CD4-positive, alpha-beta T cell treated with Interleukin-6 for 4 hours (primary cell): ENCODE measurements around the gene KCTD10.
"Not testable (repeated sequence)": the region's sequence is repeated elsewhere in the genome, so short reads cannot be mapped to it uniquely, and the experiment has no call there.

ENCODE experiments used
- DNase-seq: peaks from one replicate; pipeline ENCODE4 v3.0.0-alpha.2; 2020; ENCODE audit warnings: mixed read lengths

The KCTD10 gene

DNA sequence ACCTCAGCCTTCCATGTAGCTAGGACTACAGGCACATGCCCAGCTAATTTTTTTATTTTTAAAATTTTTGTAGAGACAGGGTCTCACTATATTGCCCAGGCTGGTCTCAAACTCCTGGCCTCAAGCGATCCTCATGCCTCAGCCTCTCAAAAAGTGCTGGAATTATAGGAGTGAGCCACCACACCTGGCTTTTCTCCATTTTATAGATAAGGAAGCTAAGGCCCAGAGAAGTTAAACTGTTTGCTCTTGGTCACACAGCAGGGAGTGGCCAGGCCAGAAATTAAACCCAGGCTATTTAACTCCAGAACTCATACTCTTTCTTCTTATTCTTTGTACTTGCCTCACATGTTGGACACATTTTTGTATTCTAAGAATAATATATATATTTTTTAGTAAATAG lies 16.8 kb upstream of the KCTD10 start:
- no peak for DNase-seq

DNA sequence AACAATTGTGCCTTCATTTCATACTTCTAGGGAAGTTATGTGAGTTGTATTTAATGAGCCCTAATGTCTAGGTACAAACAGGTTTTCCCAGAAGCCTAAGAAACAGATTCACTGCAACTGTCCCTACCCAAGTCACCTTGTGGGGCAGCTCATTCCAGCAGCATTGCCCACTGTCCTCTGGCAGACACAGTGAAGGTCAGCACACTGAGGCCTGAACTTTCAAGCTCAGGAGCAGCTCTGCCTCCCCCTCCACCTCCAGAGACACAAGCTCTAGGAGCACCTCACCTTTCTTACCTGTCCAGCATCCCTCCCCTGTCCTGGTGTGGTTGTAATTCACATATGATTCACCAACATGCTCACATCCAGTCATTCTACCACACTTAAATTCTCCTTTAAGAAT lies 16.0 kb upstream of the KCTD10 start:
- no peak for DNase-seq

DNA sequence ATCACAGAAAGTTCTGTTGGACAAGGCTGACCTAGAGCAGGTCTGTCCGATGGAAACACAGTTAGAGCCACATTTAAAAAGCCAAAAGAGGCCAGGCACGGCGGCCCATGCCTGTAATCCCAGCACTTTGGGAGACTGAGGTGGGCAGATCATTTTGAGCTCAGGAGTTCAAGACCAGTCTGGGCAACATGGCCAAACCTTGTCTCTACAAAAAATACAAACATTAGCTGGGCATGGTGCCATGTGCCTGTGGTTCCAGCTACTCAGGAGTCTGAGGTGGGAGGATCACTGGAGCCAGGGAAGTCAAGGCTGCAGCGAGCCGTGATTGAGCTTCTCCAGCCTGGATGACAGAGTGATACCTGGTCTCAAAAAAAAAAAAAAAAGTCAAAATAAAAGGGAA lies 15.3 kb upstream of the KCTD10 start:
- DNase-seq: no peak

DNA sequence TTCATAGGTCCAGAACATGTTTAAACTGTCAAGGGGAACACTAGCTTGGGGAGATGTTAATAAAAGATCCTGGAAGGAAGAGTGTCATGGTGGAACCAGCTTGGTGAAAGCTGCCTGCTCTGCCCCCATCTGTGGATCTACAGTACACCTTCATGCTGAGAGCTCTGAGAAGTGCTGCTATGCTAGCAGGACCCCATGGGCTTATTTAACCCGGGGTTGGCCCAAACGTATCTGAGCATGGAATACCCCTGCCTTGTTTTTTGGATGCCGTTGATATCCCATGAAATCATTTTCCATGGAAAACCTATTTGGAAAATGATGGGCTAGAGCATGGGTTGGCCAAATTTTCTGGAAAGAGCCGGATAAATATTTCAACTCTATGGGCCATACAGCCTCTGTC lies 14.6 kb upstream of the KCTD10 start:
- DNase-seq: no peak

DNA sequence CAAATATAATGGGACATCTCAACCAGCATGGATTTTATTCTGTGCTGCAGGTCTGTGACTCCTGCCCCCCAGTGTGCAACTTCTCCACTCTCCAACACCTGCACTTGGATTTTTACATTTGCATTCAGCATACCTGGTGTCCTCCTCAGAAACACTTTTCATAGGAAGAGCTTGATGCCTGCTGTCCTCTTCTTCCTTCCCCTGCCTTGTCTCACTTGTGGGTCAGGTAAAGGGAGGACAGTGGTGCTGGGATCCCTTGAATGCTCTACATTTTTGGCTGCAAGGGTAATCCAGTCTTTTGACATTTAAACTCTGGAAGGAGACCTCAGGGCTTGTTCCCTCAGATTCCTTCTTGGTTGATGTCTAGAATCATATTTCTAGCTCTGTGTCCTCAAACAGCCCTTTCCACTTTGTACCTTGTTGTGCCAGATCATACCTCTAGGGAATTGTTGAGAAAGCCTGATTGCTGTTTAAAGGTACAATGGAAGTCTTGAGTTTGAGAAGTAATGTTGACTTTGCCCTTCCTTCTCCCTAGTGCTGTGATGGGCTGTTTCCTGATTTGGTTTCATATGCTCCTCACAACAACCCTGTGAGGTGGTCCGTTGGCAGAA lies 13.0 kb upstream of the KCTD10 start:
- DNase-seq: no peak

DNA sequence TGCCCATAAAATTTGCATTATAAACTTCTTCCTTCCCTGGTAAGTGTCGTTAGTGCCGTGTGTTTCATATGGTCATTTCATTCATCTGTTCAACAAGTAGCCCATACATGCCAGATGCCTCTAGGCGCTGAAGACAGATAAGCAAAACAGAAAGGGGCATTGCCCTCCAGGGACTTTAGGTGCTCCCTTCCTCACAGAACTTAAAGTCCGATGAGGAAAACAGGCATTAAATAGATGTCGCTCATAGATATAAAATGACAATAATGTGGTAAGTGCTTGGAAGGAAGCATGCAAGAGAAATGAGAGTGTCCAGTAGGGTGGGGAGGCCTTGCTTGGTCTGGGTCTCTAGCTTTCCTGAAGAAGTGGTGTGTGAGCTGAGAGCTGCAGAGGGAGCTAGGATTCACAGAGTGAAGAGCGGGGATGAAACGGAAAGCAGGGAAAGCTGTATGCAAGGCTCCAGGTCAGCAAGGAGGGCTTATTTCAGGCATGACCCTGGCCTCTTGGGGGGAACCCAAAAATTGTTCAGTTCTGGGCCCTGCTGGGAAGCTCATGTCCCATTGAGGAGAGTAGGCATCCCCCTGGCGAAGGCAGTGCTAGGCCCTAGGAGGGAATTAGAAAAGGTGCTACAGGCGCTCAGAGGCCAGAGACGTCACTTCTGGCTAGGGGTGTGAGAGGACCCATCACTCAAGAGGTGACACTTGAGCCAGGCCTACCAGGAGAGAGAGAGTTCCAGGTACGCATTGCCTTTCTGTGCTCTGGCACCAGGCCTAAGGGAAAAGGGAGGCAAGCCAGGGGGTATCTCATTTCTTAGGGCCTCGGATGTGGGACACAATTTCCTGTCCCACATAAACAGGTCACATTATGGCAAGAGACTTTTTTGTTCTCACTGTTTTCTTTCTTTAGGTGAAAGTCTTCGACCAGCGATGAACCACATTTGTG lies 12.2 kb upstream of the KCTD10 start:
- no peak for DNase-seq

DNA sequence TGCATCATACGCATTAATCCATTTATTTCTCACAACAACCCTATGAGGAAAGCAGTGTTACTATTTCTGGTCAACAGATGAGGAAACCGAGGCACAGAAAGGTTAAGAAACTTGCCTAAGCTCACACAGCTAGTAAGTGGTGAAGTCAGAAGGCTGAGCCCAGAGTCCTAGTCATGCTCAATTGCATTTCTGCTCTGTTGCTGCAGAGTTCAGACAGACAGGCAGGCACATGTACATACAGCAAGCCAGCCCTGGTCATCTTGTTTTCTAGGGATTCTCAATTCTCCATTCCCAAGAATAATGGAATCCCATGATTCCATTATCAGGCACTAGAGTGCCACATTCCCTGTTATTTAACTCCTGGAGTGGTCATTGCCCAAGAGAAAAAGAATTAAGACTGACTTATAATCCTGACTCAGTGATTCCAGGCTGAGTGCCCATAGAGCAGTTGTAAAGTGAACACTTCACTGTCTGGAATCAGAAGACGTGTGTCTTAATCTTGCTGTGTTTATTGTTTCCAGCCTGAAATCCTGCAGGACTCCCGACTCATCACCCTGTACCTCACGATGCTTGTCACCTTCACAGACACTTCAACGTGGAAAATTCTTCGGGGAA lies 11.1 kb upstream of the KCTD10 start:
- DNase-seq: no peak

DNA sequence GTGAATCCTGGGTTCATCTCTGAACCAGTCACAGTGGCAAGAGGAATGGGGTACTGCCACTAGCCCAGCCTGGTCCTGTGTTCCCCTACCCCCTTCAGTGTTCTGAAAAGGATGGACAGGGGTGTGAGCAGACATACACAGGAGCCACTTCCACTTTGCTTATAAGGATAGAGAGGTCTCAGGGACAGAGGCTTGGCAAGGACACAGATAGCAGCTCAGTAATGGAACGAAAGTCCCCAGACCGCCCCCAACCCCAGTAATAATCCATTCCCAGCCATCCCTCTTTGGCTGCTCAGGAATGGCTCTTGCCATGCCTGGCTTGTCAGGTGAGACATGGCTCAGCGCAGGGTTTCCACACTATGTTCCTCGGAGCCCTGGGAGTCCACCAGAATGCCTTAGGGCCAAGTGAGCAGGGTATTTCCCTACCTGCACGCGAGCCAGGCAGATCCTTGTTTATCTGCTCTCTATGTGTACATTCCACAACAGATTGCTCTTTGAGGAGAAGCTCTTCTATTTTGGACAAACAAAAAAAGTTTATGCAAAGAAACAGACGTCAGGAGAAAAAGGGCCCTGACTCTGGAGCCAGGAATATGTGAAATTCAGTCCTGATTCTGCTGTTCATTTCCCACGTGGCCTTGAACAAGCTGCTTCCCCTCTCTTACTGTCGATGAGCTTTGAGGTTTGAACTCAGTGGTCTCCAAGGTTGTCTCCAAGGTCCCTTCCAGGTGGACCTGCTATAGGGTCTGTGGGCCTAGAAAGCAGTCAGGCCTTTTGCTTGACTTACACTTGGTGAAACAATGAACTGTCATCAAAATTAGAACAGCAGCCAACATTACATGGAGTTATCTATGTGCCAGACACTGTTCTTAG lies 10.3 kb upstream of the KCTD10 start:
- DNase-seq: no peak

DNA sequence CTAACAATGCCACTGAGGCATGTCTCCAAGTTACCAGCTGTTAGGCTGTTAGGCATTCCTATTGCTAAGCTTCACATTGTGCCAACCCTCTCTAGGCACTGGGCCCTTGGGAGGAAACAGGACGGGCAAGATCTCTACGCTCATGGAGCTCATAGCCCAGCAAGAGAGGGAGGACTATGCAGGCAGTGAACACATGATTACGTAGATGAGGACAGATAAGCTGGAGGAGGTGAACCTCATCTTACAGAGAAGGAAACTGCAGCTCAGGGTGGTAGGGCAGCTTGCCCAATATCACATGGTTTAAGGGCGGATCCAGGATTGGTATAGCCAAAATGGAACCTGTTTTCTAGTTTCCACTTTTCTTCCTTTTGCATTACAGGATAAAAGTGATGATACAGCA lies 8.1 kb upstream of the KCTD10 start:
- no peak for DNase-seq

DNA sequence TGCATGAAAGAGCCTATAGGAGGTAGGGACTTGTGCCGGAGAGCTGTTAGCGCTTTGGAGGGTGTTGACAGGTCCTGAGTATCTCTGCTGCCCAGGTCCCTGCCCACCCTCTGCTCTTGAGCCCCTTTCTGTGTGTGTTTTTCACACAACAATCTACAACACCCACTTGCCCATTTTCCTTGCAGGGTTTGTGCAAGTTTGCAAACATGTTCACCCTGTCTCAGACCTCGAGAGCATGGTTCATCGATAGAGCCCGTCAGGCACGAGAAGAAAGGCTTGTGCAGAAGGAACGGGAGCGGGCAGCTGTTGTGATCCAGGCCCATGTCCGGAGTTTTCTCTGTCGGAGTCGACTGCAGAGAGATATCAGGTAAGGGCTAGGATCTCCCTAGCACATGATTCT lies 6.2 kb upstream of the KCTD10 start:
- DNase-seq: no peak

DNA sequence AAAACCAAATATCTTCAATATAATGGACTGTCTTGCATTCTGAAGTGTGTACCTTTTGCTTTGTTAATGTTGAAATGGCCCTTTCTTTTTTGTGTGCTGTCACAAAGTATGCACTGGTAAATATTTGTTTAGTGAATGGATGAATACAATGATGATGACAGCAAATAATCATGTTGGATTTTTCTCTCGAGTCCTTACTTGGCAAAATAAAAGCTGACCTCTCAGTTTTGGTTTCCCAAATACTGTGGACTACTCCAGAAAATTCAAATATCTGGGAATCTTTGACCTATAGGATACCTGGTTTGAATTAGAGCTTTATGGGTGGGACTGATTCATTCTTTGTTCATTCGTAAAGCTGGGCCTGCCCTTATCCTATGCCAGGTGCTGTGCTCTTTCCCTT lies 5.8 kb upstream of the KCTD10 start:
- no peak for DNase-seq

DNA sequence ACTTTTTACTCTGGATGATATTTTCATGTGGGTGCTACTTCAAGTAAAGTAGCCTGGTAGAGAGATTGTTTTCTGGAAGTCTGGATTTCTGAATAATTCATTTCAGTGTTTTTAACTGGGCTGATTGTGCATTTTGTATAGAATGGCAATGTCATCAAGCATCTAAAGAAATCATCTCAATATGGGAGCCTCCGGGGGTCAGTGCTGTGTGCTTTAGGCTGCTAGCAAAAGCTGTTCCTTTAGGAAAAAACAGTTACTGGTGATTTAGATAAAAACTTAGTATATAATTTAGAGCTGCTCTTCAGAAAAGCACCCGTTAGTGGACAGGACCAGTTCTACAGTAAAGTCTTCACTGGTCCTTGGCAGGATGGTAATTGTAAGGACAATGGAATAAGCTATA lies 5.4 kb upstream of the KCTD10 start:
- no peak for DNase-seq

DNA sequence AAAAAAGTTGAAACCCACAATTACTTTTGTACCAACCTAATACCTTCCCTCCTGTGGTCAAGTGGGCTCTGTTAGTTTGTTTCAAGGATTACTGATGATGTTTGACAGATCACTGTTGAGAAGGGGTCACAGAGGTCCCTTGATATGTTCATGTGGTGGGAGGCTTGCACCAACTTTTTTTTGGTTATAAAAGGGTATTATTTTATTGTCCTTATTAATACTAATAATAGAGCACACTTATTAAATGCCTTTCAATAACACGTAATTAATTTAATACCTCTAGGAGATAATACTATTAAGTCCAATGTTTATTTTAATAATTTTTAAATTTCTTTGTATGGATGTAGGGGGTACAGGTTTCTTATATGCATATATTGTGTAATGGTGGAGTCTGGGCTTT lies 4.8 kb upstream of the KCTD10 start:
- DNase-seq: no peak

DNA sequence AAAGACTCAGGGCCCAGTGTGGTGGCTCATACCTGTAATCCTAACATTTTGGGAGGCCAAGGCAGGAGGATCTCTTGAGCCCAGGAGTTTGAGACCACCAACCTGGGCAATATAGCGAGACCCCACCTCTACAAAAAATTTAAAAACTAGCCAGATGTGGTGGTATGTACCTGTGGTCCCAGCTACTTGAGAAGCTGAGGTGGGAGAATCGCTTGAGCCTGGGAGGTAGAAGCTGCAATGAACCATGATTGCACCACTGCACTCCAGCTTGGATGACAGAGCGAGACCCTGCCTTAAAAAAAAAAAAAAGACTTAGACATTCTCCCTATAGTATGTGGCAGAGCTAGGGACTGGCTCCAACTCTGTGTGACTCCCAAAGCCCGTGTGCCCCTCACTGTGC lies 3.3 kb upstream of the KCTD10 start:
- no peak for DNase-seq

DNA sequence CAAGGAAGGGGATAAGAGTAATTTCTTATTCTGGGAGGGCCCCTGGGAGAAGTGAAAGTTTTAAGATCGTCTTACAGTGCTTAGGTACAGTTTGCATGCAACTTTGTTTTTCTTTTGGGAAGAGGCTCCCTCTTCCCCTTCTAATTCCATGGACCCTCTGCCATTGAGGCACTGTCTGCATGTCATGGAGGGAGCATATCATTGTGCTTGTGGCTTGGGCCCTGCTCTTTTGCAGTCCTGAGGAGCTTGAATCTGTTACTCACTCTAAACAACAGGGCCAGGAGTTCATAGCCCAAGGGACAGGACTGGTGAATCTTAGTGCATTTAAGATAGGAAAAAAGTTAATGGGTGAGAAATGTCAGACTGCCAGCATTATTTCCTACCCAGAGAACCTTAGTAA lies 2.7 kb upstream of the KCTD10 start:
- DNase-seq: no peak

DNA sequence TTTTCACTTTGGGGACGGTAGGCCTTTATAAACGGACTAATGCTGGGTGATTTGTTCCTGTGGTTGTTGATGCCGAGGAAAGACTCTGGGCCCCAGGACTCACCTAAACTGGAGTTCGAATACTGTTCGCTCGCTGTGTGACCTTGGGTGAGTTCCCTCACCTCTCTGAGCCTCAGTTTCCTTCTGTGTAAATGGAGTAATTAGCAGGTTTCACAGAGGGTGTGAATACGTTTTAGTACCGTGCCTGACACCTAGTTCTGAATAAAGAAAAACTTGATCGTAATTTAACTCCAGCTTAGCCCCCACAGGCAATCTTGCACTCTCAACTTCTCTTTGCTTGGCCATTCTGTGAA lies 839 bp upstream of the KCTD10 start:
- no peak for DNase-seq

DNA sequence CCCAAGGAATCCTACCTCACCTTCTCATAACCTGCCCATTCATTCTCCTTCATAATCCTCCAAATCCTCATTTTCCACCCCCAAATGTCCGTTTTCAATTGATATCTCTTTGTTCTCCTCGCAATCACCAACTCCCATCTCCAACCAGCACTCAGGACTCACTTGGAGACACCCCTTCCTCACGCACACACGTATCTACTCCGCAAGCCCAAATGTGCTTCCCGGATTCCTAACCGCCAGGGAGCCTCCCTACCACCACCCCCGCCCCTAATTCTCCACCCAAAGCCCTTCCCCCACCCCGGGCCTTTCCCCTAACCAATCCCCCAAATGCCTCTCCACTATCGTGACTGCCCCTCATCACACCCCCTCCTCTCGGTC lies 304 bp downstream of the KCTD10 start:
- no peak for DNase-seq

DNA sequence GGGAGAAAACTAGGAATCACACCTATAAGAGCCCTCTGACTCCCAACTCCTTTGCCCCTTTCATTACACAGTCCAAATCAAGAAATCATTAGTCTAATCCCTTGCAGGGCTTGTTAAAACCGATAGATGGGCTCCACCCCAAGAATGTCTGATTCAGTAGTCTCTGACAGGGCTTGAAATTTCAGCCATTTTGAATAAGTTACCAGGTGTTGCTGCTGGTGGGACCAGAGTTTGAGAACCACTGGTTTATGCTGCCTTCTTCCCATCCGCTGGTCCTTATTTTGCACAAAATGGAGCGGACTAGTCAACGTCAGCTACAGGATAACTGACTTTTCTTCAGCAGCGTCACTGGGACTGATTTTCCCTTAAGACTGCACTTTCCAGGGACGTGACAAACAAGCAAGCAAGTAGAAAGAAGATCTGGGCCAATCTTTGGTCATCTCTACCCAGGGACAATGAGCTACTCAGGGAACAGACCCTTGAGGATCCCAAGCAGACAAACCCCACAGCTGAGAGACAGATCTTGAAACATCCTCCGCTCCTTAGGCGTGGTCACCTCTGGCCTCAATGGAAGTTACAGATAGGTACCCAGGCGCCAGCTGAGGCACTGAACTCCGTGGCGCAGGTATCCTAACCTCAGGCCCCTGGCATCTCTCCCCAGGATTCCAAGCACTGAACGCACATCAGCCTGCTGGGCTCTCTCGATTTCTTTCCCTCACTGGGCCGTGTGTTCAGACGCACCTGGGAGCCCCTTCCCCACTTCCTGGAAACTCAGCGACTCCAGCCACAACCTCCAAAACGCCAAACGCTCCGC lies 900 bp downstream of the KCTD10 start:
- DNase-seq: no peak

DNA sequence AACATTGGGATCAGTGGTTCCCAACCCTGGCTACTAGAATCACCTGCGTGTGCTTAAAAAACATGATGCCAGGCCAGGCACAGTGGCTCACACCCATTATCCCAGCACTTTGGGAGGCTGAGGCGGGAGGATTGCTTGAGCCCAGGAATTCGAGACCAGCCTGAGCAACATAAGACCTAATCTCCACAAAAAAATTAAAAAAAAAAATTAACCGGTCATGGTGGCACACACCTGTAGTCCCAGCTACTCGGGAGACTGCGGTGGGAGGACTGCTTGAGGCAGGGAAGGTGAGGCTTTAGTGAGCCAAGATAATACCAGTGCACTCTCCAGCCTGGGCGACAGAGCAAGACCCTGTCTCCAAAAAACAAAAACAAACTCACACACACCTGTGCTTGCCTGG lies 2.0 kb downstream of the KCTD10 start:
- no peak for DNase-seq

DNA sequence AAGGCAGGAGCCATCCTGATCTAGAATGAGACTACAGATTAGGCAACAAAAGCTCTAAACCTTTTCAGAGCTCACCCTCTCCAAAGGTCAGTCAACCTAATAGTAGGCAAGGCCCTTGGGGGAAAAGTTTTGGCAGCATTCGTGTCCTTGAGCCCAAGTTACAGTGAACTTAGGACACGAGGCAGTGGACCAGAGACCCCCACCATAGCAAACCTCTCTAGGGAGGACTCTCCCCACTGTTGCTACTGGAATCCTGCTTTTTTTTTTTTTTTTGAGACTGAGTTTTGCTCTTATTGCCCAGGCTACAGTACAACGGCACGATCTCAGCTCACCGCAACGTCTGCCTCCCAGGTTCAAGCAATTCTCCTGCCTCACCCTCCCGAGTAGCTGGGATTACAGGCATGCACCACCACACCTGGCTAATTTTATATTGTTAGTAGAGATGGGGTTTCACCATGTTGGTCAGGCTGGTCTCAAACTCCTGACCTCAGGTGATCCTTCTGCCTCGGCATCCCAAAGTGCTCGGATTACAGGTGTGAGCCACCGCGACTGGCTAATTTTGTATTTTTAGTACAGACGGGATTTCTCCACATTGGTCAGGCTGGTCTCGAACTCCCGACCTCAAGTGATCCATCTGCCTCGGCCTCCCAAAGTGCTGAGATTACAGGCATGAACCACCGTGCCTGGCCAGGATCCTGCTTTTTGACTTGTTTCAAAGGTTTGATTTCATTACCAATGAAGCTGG lies 3.4 kb downstream of the KCTD10 start:
- not testable (repeated sequence) for DNase-seq

DNA sequence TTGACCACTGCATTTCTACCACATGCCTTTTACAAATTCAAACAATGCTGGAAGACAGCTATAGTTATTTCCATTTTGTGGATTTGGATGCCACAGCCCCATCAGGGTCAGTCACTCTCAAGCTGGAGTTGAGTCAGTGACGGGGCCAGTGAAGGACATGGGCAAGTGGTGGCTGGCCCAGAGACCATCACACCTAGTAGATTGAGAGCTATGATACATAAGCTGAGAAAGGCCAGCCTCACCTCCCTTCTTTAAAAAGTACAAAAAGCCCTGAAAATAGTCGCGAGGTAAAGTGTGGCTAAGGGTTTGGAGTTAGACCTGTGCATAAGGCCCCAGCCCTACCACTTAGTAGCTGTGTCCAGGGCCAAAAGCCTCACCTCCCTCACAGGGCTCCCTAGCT lies 4.1 kb downstream of the KCTD10 start:
- no peak for DNase-seq

DNA sequence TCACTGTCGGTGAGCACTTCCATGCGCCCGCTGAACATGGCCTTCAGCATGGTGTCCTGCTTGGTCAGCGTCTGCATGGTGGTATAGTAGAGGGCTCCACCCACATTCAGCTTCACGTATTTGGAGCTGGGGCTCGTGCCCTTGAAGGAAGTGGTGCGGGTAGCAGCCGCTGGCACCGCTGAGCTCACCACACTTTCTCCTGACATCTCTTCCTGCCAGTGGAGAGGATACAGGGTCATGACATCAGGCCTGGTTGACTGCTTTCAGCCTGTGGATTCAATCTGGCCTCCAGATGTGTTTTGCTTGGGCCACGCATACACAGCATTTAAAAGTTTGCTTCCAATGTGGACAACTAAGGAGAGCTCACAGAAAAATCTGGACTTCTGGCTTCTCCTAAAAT lies 7.6 kb downstream of the KCTD10 start:
- no peak for DNase-seq
